ENCODE data around the gene SH3BP5L.

Gene SH3BP5L

GRCh38 chr1:248825573-248825908 is 174 bp downstream of the SH3BP5L start:
- no peak for DNase-seq (ENCODE audit: low read depth)

GRCh38 chr1:248825136-248825535 is 579 bp downstream of the SH3BP5L start:
- DNase-seq (ENCODE audit: low read depth): no peak

GRCh38 chr1:248824701-248825100 is 1.0 kb downstream of the SH3BP5L start:
- DNase-seq (ENCODE audit: low read depth): no peak

- no peak for DNase-seq (ENCODE audit: low read depth)
Observed at GRCh38 chr1:248824301-248824700, 1.4 kb downstream of the SH3BP5L start.

GRCh38 chr1:248823517-248824001 is 2.2 kb downstream of the SH3BP5L start:
- no peak for DNase-seq (ENCODE audit: low read depth)

- no peak for DNase-seq (ENCODE audit: low read depth)
Observed at GRCh38 chr1:248822148-248823032, 3.3 kb downstream of the SH3BP5L start.

GRCh38 chr1:248821641-248822040 is 4.1 kb downstream of the SH3BP5L start:
- DNase-seq (ENCODE audit: low read depth): no peak

GRCh38 chr1:248821101-248821500 is 4.6 kb downstream of the SH3BP5L start:
- DNase-seq (ENCODE audit: low read depth): no peak

GRCh38 chr1:248820041-248820585 is 5.6 kb downstream of the SH3BP5L start:
- DNase-seq (ENCODE audit: low read depth): no peak

- no peak for DNase-seq (ENCODE audit: low read depth)
Observed at GRCh38 chr1:248818505-248819374, 7.0 kb downstream of the SH3BP5L start.

GRCh38 chr1:248817065-248817464 is 8.7 kb downstream of the SH3BP5L start:
- no peak for DNase-seq (ENCODE audit: low read depth)

- DNase-seq (ENCODE audit: low read depth): no peak
Observed at GRCh38 chr1:248816042-248816851, 9.5 kb downstream of the SH3BP5L start.

GRCh38 chr1:248815407-248816034 is 10.2 kb downstream of the SH3BP5L start:
- no peak for DNase-seq (ENCODE audit: low read depth)

GRCh38 chr1:248814351-248814750 is 11.4 kb downstream of the SH3BP5L start:
- DNase-seq (ENCODE audit: low read depth): no peak

GRCh38 chr1:248813546-248813945 is 12.2 kb downstream of the SH3BP5L start:
- DNase-seq (ENCODE audit: low read depth): no peak

- no peak for DNase-seq (ENCODE audit: low read depth)
Observed at GRCh38 chr1:248812736-248813425, 12.8 kb downstream of the SH3BP5L start.

GRCh38 chr1:248811514-248812490 is 13.9 kb downstream of the SH3BP5L start:
- no peak for DNase-seq (ENCODE audit: low read depth)

GRCh38 chr1:248810727-248811513 is 14.8 kb downstream of the SH3BP5L start:
- DNase-seq (ENCODE audit: low read depth): no peak
